GM20000 (cell line): ENCODE results near the gene NDUFS6.

Experiments used
- DNase-seq: peaks from one replicate; pipeline ENCODE4 v3.0.0; 2012; ENCODE audit warnings: low spot score
- CTCF ChIP-seq: IDR thresholded peaks from 2 replicates; pipeline ENCODE4 v1.5.1; 2012; ENCODE audit warnings: mild to moderate bottlenecking, control low read depth; ENCODE audit errors: extremely low read depth, missing control alignments

The NDUFS6 gene

GRCh38 chr5:1847056-1847455, 45.8 kb downstream of the NDUFS6 start:
- DNase-seq, result no peak
- TF ChIP-seq CTCF, result no peak

GRCh38 chr5:1847611-1848010, 46.4 kb downstream of the NDUFS6 start:
- no peak for TF ChIP-seq CTCF
- DNase-seq, result no peak

GRCh38 chr5:1850324-1851154, 49.3 kb downstream of the NDUFS6 start:
- no peak for TF ChIP-seq CTCF
- no peak for DNase-seq

- TF ChIP-seq CTCF, result no peak
- no peak for DNase-seq
Measured at GRCh38 chr5:1851290-1851934, 50.2 kb downstream of the NDUFS6 start.

- DNase-seq, result no peak
- no peak for TF ChIP-seq CTCF
Measured at GRCh38 chr5:1852324-1852947, 51.2 kb downstream of the NDUFS6 start.

- DNase-seq, result no peak
- no peak for TF ChIP-seq CTCF
Measured at GRCh38 chr5:1853531-1853930, 52.3 kb downstream of the NDUFS6 start.

- TF ChIP-seq CTCF, result no peak
- no peak for DNase-seq
Measured at GRCh38 chr5:1855075-1855474, 53.9 kb downstream of the NDUFS6 start.
